GM18873 (cell line): ENCODE data around the gene PLD5.
"Not testable (repeated sequence)": the region's sequence is repeated elsewhere in the genome, so short reads cannot be mapped to it uniquely, and the experiment has no call there.

Experiments used
- ATAC-seq: cut with Tn5 transposase; IDR thresholded peaks from one replicate; pipeline ENCODE4 v1.9.1; 2021; ENCODE audit warnings: mild to moderate bottlenecking, moderate library complexity, moderate number of reproducible peaks; ENCODE audit not compliant: unreplicated experiment, low FRiP score

PLD5 gene

GRCh38 chr1:242428399-242429190 is 95.9 kb downstream of the PLD5 start:
- no peak for ATAC-seq

- no peak for ATAC-seq
Measured at GRCh38 chr1:242427519-242427918, 97.0 kb downstream of the PLD5 start.

DNA sequence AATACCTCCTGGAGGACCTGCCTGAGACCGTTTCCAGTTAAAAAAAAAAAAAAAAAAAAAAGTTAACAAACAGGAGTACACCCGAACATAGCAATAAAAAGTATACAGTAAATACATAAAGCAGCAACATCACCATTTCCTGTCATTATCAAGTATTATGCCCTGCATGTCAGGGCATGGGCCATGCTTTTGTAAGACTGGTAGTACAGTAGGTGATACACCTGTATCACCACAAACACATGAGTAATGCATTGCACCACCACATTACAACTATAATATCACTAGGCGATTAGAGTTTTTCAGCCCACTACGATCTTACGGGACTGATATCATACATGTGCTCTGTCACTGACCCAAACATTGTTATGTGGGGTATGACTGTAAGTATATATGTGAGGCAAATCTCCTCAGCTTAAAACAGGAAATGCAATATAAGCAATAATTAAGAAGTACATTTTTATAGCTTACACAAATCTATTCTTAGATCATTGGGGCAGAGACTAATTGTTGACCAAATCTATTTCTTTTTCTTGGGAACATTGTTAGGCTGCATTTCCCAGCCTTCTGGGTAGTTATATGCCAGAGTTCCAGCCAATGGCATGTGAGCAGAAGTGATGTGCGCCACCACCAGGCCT is 98.1 kb downstream of the PLD5 start:
- no peak for ATAC-seq

- ATAC-seq: no peak
Measured at GRCh38 chr1:242425232-242425631, 99.3 kb downstream of the PLD5 start.

DNA sequence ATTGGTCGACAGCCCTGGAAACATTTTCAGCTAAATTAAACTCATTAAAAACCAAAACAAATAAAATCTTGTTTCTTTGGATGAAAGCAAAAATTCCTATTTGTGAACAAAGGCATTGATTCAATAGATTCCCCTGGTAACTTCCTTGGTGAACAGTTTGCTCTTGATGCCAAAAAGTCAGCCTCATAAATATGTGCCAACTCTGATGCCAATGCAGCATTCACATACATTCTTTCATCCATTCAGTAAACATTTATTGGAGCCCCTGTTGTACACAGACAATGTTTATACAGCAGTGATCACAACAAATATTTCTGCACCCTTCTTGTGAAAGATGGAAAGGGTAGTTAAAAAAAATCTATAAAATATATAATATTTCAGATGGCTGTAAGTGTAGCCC is 107.8 kb downstream of the PLD5 start:
- no peak for ATAC-seq

- no peak for ATAC-seq
Measured at GRCh38 chr1:242412921-242413320, 111.6 kb downstream of the PLD5 start.

DNA sequence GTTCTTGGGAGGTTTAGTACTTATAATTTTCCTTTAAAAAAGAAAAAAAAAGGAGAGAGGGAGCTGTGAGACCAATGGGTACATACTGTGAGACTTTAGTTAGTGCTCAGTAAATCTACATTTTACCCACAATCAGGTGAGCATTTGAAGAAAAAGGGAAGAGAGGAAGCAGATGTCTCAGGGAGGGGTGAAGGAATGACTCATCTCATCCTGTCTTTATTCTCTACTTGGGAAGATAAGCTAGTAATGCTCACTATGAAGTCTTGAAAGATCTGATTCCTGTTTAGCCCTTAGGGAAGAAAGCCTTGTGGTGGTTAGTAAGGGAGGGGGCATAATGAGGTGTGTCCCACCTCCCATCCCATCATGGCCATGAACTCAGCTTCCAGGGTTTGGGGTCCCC is 112.6 kb downstream of the PLD5 start:
- ATAC-seq: no peak

GRCh38 chr1:242405947-242406346 is 118.5 kb downstream of the PLD5 start:
- ATAC-seq: no peak

DNA sequence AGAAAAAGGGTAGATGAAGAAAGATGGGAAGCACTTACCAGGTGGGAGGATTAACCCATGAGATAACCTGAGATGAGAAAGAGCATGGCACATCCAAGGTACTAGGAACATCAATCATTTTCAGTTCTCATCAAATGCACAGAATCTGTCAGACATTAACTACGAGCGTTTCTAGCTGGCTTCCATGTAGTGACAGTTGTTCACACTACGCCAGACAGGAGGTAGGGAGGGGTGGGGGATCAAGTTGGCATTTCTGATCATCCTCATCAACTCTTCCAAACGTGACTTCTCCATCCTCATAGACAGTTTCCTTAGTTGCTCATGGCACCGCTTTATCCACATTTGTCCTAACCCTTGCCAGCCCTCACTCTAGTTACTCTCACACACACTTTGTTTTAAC is 120.2 kb downstream of the PLD5 start:
- no peak for ATAC-seq

DNA sequence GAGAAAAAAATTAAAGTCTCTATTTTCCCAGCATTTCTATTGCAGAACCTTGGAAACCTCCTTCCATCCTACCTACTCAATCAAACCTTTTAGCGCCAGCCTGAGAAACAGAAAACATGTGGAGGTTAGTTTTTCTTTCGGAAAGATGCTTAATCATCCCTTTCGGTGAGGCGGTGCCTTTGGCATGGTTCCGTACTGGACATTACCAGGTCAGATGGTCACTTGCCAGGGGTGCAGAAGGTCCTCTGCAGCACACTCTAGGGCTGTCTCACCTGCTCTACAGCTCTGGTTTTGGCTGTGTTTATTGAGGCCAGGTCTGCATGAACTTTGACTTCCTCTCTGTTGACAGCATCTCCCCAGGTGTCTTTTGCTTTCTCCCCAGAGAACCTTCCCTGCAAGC is 121.5 kb downstream of the PLD5 start:
- ATAC-seq: no peak

DNA sequence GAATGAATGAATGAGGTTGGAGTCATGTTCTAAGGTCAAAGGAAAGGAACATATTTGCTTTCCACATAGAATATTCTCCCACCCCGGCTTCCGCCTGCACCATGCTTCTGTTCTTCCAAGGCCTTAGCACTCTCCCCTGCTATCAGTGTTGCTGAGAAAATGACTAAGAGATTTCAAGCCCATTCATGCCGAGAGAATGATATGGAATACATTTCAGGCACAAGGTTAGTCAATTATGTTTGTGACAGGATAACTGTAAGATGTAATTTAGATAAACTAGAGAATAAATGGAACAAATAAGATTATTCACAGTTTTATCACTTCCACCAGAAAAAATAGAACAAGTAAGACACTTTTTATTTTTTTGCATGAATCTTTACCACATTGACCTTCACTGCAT is 122.6 kb downstream of the PLD5 start:
- no peak for ATAC-seq

DNA sequence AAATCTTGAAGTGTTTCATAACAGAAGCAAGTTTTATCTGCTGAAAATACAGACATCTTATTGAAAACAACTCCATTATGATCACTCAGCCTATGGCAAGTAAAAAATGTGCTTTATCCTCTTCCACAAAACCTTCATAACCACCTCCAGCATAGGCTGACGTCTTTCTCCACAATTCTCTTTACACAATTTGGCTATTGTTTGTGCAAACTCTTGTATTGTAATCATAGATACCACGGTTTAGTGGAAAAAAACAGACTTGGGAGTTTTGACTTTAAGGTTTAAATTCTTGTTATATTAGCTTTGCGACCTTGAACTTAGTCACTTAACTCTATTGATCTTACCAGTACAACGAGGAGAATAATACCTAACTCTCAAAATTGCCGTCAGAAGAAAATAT is 126.1 kb downstream of the PLD5 start:
- no peak for ATAC-seq

DNA sequence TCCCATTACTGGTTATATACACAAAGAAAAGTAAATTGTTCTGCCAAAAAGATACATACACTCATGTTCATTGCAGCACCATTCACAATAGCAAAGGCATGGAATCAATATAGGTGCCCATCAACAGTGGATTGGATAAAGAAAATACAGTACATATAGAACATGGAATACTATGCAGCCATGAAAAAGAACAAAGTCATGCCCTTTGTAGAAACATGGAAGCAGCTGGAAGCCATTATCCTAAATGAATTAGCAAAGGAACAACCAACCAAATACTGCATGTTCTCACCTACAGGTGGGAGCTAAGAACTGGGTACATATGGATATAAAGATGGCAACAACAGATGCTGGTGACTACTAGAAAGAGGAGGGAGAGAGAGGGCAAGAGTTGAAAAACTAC is 132.6 kb downstream of the PLD5 start:
- no peak for ATAC-seq

GRCh38 chr1:242376121-242376520 is 148.4 kb downstream of the PLD5 start:
- not testable (repeated sequence) for ATAC-seq

GRCh38 chr1:242350446-242350845 is 174.1 kb downstream of the PLD5 start:
- ATAC-seq: not testable (repeated sequence)

GRCh38 chr1:242349636-242350035 is 174.9 kb downstream of the PLD5 start:
- ATAC-seq: no peak

DNA sequence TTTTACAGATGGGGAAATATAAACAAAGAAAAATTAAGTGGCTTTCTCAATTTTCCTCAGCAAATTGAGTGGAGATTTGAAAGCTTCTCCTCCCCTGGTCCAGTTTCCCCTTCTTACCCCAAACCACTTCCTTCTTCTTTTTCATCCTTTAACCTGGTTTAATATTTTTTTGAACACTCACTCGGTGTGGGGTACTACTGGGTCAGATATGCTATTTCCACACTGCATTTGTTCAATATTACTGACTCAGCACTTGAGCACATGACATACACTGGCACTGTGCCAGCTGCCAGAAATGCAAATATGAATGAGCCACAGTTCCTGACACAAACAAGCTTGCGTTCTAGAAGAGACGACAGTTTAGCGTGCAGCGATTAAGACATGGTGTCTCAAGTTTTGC is 193.6 kb downstream of the PLD5 start:
- ATAC-seq: not testable (repeated sequence)

DNA sequence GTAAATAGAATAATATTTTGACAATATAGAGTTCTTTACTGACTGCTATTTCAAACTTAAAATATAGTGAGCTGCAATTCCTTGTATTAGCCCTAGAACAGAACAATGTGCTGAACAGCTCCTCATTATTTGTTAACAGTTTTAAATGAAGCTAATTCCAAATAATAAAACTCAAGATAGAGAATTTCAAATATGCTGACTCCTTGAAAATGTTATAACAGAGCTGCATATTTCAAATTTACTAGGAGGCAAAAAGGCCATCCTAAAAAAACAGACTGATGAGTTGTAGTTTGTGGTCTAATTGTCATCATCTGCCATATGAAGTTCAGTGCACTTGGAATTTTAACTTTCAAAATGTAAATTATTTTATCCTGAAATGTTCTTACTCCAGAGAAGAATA is 197.1 kb downstream of the PLD5 start:
- not testable (repeated sequence) for ATAC-seq

DNA sequence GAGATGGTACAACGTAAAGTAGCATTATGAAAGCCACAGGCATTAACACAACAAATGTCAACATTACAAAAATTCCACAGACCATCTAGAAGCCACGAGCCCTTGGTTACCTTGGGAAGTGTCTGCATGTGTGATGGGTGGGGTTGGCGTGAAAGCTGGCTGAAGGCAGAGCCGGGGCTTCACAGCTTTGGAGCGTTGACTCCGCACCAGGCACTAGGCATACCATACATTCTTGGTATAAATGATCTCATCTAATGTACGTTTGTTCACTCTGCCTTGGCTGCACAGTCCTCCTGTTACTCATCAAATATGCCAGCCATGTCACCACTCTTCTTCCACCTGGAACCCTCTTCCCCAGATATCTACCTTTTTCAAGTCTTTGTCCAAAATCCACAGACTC is 202.5 kb downstream of the PLD5 start:
- not testable (repeated sequence) for ATAC-seq

GRCh38 chr1:242318140-242318539 is 206.4 kb downstream of the PLD5 start:
- no peak for ATAC-seq

- ATAC-seq: not testable (repeated sequence)
Measured at GRCh38 chr1:242314865-242315264, 209.6 kb downstream of the PLD5 start.

- not testable (repeated sequence) for ATAC-seq
Measured at GRCh38 chr1:242314085-242314649, 210.3 kb downstream of the PLD5 start.
